HG03520 (cell line): Measurements from ENCODE around the gene PTPRU.

Source experiments
- ATAC-seq: cut with Tn5 transposase; IDR thresholded peaks from one replicate; pipeline ENCODE4 v1.9.1; 2021; ENCODE audit warnings: mild to moderate bottlenecking, moderate library complexity; ENCODE audit not compliant: unreplicated experiment

PTPRU gene

DNA sequence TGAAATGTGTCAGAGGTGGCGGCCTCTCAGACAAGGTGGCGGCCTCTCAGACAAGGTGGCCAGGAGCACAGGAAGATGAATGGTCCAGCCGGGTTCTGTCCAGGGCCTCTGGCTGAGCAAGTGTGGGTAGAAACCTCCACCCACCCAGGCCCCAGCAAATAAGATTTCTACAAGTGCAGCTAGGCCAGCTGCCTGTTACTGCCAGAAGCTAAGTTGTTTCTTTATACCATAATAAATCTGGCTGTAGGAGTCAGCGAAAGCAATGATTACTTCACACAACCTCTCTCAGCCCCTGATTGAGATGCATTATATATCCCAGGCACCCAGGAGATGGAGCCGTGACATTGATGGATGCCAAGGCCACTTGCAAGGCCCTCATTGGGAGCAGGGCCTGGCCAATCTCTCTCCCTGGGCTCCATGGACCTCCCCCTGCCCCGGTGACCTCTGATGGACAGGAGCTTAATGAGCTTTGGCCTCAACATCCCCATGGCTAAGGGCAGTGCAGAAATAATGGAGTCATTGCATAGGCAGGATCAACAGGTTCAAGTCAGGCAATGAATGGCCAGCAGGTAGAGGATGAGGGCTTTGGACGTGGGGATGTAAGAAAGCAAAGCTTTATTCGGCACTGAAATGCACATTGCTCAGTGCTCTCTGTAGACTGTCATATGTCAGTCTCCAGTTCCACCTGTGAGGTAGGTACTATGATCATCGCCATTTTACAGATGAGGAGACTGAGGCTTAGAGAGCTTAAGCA, 92.9 kb downstream of the PTPRU start:
- ATAC-seq = no peak

- ATAC-seq = no peak
Observed at GRCh38 chr1:29330089-29330488, 93.8 kb downstream of the PTPRU start.

- no peak for ATAC-seq
Observed at GRCh38 chr1:29330856-29331255, 94.5 kb downstream of the PTPRU start.

- ATAC-seq = no peak
Observed at GRCh38 chr1:29331309-29331708, 95.0 kb downstream of the PTPRU start.

DNA sequence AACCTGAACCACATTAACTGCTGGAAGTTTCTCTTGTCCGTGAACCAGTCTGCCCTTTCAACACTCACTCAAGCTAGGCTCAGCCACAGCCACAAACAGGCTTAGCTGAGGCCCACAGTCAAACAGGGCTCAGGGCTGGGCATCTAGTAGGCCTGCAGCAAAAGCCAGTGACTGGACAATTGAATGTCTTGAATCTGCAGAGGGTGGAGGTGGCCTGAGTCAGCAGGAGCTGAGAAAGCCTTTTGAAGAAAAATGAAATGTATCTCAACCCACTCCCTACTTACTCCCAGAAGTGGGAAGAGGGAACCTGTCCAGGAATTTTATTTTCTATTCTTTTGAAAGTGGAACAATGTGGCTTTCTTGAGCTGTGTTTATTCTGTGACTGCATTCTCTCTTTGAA, 95.4 kb downstream of the PTPRU start:
- ATAC-seq = no peak

GRCh38 chr1:29332204-29332603, 95.9 kb downstream of the PTPRU start:
- ATAC-seq = no peak

- ATAC-seq = no peak
Observed at GRCh38 chr1:29333008-29333407, 96.7 kb downstream of the PTPRU start.

DNA sequence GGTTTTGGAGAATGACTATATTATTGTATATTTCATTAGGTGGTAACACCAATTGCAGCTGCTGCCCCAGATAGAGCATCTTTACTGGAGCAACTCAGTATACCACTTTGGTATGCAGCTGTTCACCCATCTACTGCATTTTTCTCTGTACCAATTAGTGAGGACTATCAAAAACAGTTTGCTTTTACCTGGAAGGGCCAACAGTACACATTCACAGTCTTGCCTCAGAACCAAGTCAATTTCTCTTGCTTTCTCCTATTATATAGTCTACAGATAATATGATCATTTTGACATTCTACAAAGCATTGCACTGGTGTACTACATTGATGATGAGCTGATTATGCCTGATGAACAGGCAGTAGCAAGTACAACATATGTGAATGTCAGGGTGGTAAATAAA, 99.3 kb downstream of the PTPRU start:
- no peak for ATAC-seq

DNA sequence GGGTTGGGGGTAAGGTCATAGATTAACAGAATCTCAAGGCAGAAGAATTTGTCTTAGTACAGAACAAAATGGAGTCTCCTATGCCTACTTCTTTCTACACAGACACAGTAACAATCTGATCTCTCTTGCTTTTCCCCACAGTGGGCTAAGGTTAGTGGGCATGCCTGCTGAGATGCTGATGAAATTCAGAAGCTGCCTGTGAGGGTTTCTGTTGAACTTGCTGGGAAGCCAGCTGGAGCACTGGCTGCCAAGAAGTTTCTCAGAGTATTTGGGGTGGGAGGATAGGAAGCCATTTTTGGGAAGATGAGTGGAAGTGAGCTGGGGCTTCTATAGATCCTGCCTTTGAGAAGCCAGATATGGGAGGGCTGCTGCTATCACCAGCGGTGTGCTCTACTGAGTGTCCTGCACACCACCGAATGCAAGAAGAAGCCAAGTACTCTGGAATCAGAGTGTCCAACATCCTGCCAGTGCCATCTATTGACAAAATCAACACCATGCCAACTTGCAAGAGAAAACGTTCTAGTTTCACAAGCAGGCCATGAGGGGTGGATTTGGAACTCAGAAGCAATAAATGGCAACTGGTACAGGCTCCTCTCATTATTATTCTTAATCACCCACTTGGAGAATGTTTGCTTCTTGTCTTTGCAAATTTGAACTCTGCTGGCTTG, 102.7 kb downstream of the PTPRU start:
- ATAC-seq = no peak

- no peak for ATAC-seq
Observed at GRCh38 chr1:29341936-29342335, 105.6 kb downstream of the PTPRU start.

- no peak for ATAC-seq
Observed at GRCh38 chr1:29342351-29342750, 106.0 kb downstream of the PTPRU start.

- ATAC-seq = no peak
Observed at GRCh38 chr1:29342983-29343382, 106.7 kb downstream of the PTPRU start.

DNA sequence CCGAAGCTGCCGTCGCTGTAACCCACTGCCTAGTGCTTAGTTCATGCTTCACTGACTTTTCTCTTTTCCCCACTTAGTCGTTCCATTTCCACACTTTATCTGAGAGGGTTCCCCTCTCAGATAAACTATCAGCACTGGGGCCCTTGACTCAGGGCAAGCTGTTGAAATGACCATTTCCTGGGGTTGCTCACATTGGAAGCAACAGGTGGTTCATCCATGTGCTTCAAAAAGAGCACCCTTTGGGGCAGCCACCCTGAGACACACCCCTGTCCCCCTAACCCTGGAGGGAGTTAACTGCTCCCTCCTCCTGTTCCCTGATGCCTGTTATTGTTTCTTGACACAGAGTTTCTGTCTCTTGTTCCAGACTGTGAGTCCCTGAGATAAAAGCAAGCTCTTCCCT, 107.2 kb downstream of the PTPRU start:
- ATAC-seq = no peak

DNA sequence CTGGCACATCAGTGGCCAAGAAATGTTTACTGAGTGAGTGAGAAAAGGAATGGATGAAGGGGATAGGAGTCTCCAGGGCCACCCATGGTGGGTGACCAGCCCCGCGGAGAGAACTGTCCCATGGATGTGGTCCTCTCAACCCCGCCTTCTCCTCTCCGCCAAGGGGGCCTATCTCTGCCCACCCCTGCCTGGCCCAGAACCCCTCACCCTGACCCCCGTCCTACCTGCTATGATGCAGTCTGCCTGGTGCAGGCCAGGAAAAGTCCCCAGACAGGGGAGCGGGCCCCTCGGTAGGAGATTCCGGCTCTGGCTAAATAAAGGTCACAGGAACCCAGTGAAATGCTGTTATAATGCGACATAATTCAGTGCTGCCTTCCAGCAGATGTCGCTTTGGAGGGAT, 107.6 kb downstream of the PTPRU start:
- no peak for ATAC-seq

GRCh38 chr1:29344336-29344735, 108.0 kb downstream of the PTPRU start:
- ATAC-seq = no peak

GRCh38 chr1:29346576-29346975, 110.3 kb downstream of the PTPRU start:
- no peak for ATAC-seq

- no peak for ATAC-seq
Observed at GRCh38 chr1:29349871-29350491, 113.7 kb downstream of the PTPRU start.

DNA sequence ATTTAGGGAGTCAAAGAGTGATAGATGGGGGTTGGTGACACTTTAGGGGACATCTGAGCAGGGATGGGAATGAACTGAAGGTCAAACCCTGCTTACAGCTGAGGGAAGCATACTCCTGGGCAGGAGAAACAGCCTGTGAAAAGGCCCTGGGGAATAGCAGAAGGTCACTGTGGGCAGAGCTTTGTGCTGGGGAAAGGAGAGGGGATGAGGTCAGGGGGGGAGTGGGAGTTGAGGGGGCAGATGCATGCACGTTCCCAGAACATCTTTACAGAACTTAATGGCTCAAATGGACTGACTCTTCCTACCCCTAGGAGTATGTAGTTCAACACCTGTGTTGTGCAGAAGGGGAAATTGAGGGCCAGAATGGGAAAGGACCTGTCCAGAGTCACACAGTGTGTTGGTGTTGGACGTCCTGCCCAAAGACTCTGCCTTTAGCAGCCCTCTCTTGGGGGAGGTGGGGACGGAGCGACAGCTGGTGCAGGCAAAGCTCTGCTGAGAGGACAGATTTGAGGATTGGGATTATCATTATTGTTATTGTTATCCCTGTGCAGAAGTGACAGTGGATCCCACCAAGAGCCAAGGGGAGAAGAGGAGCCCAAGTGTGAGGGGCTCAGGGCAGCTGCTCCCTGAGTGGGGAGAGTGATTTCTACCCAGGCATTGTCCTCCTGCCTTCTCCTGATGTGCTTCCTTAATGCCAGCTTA, 116.5 kb downstream of the PTPRU start:
- no peak for ATAC-seq

- ATAC-seq = no peak
Observed at GRCh38 chr1:29354511-29355098, 118.3 kb downstream of the PTPRU start.

DNA sequence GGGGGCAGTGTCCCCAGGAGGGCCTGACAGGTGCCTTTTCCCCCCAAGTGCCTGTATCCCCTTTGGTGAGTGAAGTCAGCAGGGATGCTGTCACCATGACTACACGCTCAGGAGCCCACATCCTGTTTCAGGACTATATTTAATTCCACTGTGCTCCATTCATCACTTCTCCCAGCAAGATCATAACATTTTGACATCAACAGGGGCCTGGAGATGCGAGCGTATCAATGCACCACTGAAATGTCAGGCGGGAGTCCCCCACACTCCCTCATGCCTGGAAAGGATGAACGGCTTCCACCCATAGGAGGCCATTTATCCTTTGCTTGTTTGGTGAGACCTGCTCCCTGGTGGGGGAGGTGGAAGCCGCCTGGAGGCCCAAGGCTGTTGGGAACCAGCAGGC, 119.1 kb downstream of the PTPRU start:
- no peak for ATAC-seq

DNA sequence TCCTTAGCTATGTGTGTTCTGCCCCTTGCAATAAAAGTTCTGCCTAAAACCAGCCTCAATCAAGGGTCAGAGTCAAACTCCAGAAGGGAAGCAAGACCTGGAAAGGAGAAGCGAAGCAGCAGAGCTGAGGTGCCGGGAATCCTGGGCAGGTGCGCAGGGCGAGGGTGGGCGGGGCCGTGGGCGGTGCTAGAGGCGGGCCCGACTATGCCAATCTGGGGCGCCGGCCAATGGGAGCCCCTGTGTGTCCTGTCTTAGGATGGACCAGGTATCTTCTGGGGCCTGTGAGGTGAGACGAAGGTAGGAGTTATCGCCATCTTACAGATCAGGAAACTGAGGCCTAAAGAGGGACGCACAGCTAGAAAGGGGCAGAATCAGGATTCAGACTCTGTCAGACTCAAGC, 120.3 kb downstream of the PTPRU start:
- no peak for ATAC-seq
